ENCODE results near the gene DHRS13. TPM values are rescaled to one million over a fixed set of nuclear protein-coding genes. Genes with fewer than 3 reads are reported as not detected.

Gene DHRS13
- total RNA-seq, 1 donor from 2014 or later: 3.1 TPM

- intact Hi-C loops (cut with micrococcal nuclease): no loop called here
- no peak for TF ChIP-seq CTCF (IDR thresholded peaks at IDR 0.05; ENCODE audit: borderline replicate concordance)
- Histone ChIP-seq H3K9me3 (replicated peaks) (no peaks in the 10 kb centered on the region), H3K4me1 (no peaks in the 10 kb centered on the region), H3K36me3 (peaks cover 9% of the 10 kb centered on the region), H3K4me3 (no peak overlapping the region), H3K27me3 (ENCODE audit: low read depth) (no peaks in the 10 kb centered on the region), H3K27ac (replicated peaks) (no peak overlapping the region)
- no peak for DNase-seq
These were observed 37.7 kb downstream of the DHRS13 start for GRCh38 chr17:28864991-28865849.

GRCh38 chr17:28863953-28864352, 38.9 kb downstream of the DHRS13 start:
- DNase-seq: no peak
- Histone ChIP-seq H3K27me3 (ENCODE audit: low read depth) (no peaks in the 10 kb centered on the region), H3K36me3 (peaks cover 22% of the 10 kb centered on the region), H3K4me3 (no peak overlapping the region), H3K4me1 (no peaks in the 10 kb centered on the region), H3K27ac (replicated peaks) (no peak overlapping the region), H3K9me3 (replicated peaks) (no peaks in the 10 kb centered on the region)
- intact Hi-C loops (cut with micrococcal nuclease): no loop called here
- TF ChIP-seq CTCF (IDR thresholded peaks at IDR 0.05; ENCODE audit: borderline replicate concordance): no peak

- peaks cover 35% of the 10 kb centered on the region for H3K36me3 ChIP-seq
- no peak for DNase-seq
- intact Hi-C loops (cut with micrococcal nuclease): no loop called here
- H3K27ac ChIP-seq (replicated peaks): no peak overlapping the region
- no peak for TF ChIP-seq CTCF (IDR thresholded peaks at IDR 0.05; ENCODE audit: borderline replicate concordance)
- no peaks in the 10 kb centered on the region for H3K27me3 ChIP-seq (ENCODE audit: low read depth)
- no peaks in the 10 kb centered on the region for H3K4me1 ChIP-seq
- no peaks in the 10 kb centered on the region for H3K9me3 ChIP-seq (replicated peaks)
- H3K4me3 ChIP-seq: no peak overlapping the region
These were observed 40.3 kb downstream of the DHRS13 start for GRCh38 chr17:28862561-28862960.

GRCh38 chr17:28861393-28862203, 41.3 kb downstream of the DHRS13 start:
- Histone ChIP-seq H3K4me3 (no peak overlapping the region), H3K9me3 (replicated peaks) (no peaks in the 10 kb centered on the region), H3K4me1 (no peaks in the 10 kb centered on the region), H3K27me3 (ENCODE audit: low read depth) (no peaks in the 10 kb centered on the region), H3K27ac (replicated peaks) (no peak overlapping the region), H3K36me3 (peaks cover 43% of the 10 kb centered on the region)
- TF ChIP-seq CTCF (IDR thresholded peaks at IDR 0.05; ENCODE audit: borderline replicate concordance): no peak
- intact Hi-C loops (cut with micrococcal nuclease): no loop called here
- no peak for DNase-seq

- Histone ChIP-seq H3K27ac (replicated peaks) (no peak overlapping the region), H3K36me3 (peaks cover 47% of the 10 kb centered on the region), H3K27me3 (ENCODE audit: low read depth) (no peaks in the 10 kb centered on the region), H3K4me1 (peaks cover 5% of the 10 kb centered on the region), H3K4me3 (no peak overlapping the region), H3K9me3 (replicated peaks) (no peaks in the 10 kb centered on the region)
- intact Hi-C loops (cut with micrococcal nuclease): no loop called here
- DNase-seq: no peak
- no peak for TF ChIP-seq CTCF (IDR thresholded peaks at IDR 0.05; ENCODE audit: borderline replicate concordance)
These were observed 42.5 kb downstream of the DHRS13 start for GRCh38 chr17:28860363-28860808.

All from left ventricle myocardium inferior (tissue), 1 donor.